Measurements from ENCODE around the gene TOMM20. TPM values are rescaled to one million over a fixed set of nuclear protein-coding genes. Genes with fewer than 3 reads are reported as not detected.
"Not testable (repeated sequence)": the region's sequence is repeated elsewhere in the genome, so short reads cannot be mapped to it uniquely, and the experiment has no call there.

TOMM20 gene
- total RNA-seq: 104 TPM

DNA sequence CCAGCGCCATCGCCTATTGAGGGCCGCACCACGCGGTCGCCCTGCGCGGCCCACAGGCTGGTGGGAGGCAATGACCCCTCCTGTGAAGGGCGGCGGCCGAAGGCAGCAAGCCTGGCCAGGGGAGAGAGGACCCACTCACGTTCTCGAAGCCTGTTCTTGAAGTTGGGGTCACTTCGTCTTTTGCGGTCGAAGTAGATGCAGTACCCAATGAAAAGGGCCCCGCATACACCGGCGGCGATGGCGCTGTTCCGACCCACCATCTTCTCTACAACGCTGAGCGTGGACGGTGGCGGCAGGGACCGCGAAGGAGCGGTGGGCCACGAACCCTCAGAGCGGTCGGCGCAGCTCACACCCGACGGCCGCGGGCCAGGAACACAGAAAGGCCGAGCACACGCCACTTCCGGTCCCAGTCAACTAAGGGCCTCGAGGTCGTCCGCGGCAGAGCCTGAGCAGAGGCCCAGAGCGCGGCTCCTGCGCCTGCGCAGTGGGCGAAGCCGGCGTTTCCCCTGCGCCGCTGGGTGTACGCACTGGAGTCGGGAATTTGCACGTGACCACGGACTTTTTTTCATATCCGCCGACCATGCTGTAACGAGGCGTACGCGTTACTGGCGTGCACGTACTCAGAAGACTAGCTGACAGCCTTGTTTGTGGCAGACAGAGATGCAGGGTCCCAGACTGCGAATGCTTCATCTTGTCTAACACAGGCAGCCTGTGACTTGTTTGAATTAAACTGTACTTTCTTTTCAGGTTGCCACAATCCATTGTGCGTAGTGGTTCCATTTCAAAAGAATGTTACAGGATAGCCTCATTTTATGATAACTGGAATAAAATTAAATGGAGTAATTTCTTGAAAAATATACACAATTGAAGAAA, at the start of gene TOMM20:
TSS of gene TOMM20 (minus strand) at position 382 of the 873 bp plus-strand sequence. CDS start at position 260, 122 bp downstream.
- peak; percentile 97 for DNase-seq (ENCODE audit: low spot score)

DNA sequence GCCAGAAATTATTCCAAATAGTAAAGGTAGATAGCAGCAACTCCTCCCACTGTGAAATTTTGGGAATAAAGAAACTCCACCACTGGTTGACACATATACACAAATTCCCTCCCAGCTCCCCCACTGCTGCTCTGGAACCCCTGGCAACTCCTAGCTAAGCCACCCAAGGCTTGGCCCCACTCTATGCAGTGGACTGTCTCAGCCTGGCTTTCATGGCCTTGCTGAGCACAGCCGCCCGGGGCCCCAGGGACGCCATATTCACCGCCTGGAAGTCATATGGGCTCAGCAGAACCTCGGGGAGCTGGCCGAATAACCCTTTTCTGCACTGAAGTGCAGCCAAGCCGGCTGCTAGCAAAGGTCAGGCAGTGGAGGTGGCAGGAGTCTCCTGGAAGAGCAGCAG, 47.8 kb upstream of the TOMM20 start:
- no peak for DNase-seq (ENCODE audit: low spot score)

GRCh38 chr1:235169986-235170385, 41.3 kb upstream of the TOMM20 start:
- DNase-seq (ENCODE audit: low spot score): no peak

DNA sequence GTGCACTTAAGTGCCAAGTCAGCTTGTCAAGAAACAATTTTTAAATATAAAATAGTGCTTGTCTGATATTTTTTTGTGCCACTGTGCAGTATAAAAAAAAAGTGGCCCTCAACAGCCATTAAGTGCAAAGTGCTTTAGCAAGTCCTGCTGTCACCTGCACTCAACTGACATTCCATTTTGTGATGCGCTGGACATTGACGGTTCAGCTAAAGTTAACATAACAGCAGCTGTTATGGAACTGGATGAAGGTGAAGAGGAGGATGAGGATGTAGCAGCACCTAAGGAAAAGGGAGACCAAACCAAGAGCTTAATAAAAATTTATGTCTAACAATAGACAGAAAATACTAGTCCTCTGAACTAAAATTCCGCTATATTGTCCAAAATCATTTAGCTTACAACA, 39.7 kb upstream of the TOMM20 start:
- no peak for DNase-seq (ENCODE audit: low spot score)

DNA sequence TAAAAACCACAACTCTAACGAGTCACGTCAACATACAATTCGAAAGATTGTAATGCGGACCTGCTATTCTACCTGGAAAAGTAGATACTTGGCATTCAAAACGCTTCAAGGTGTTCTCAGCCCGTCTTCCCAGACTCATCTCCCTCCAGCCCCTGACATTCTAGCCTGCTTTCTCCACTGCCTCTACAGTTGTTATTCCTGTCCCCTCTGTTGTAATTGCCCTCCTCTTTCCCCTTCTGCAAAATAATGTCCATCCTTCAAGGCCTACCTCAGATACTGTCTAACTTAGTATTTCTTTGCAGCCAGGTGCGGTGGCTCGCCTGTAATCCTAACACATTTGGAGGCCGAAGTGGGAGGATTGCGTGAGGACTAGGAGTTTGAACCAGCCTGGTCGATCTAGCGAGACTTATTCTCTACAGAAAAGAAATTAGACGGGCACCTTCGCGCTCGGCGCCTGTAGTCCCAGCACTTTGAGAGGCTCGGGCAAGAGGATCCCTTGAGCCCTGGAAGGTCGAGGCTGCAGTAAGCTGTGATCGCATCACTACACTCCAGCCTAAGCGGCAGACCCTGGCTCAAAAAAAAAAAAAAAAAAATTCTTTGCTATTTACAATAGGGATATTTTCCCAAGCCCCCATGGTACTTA, 33.2 kb upstream of the TOMM20 start:
- DNase-seq (ENCODE audit: low spot score): no peak

GRCh38 chr1:235160957-235161684, 32.5 kb upstream of the TOMM20 start, which contains the start of gene RBM34:
RBM34 (minus strand) TSS chr1:235161250; CDS start chr1:235161226, 24 bp downstream.
- DNase-seq (ENCODE audit: low spot score): peak; percentile 94

DNA sequence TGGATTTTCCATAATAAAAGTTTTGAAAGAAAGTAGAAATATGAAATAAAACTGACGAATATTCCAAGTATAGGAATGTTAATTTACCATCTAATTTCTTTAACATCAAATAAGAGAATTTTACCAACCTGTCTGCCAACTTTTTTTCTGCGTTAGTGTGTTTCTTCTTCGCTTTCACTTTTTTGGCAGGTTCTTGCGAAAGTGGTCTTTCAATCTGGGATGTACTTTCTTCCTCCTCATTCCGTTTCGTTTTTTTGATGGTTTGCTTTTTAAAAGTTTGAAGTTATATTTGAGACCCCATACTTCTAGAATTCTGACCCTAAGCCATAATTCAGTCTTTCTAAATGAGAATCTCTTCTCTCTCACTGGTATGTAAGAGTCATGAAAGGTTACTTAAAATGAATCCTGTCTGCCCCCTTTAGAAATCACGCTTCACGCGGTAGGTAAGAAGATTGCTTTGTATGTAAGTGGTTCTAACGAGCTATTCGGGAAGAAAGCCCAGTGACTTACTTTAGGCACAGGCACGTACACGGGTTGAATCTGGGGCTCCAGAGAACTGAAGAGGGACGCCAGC, 31.8 kb upstream of the TOMM20 start:
- DNase-seq (ENCODE audit: low spot score): no peak

GRCh38 chr1:235159930-235160329, 31.3 kb upstream of the TOMM20 start:
- DNase-seq (ENCODE audit: low spot score): not testable (repeated sequence)

DNA sequence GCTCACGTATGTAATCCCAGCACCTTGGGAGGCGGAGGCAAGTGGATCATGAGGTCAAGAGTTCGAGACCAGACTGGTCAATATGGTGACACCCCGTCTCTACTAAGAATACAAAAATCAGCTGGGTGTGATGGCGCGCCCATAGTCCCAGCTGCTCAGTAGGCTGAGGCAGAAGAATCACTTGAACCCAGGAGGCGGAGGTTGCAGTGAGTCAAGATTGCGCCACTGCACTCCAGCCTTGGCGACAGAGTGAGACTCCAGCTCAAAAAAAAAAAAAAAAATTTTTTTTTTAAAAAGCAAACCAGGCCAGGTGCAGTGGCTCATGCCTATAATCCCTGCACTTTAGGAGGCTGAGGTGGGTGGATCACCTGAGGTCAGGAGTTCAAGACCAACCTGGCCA, 30.6 kb upstream of the TOMM20 start:
- DNase-seq (ENCODE audit: low spot score): not testable (repeated sequence)

GRCh38 chr1:235158680-235159079, 30.0 kb upstream of the TOMM20 start:
- no peak for DNase-seq (ENCODE audit: low spot score)

DNA sequence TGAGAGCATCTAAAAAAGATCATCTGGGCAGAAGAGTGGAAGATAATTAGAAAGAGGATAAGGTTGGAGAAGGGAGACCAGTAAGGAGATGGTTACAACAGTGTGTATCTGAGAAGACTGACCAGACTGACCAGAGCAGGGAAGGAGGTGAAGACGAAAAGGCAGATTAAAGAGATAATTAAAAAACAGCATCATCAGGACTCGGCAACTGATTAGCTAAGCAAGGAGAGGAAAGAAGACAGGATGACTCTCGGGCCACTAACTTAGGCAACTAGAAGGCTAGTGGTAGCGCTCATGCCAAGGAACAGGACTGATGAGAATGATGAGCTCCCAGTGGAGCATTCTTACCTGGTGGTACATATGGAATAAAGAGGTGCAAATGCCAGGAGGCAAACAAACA, 28.5 kb upstream of the TOMM20 start:
- no peak for DNase-seq (ENCODE audit: low spot score)

GRCh38 chr1:235156740-235157139, 28.1 kb upstream of the TOMM20 start:
- DNase-seq (ENCODE audit: low spot score): no peak

DNA sequence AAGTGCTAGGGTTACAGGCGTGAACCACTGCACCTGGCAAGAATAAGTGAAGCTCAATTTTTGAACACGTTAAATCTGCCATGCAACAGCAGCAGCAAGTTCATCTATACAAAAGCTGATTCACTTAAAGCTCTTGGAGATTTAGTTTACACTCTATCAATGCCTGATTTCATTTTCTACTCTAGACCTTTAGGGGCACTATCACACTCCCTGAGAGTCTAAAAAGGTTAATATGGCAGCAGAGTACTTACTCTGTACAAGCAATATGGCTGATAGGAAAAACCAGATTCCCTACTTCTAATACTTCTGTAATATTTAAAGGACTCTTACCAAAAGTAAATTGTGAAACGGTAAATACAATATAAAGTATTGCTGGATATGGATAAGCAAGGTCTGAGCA, 27.6 kb upstream of the TOMM20 start:
- no peak for DNase-seq (ENCODE audit: low spot score)

GRCh38 chr1:235152235-235152634, 23.6 kb upstream of the TOMM20 start:
- no peak for DNase-seq (ENCODE audit: low spot score)

DNA sequence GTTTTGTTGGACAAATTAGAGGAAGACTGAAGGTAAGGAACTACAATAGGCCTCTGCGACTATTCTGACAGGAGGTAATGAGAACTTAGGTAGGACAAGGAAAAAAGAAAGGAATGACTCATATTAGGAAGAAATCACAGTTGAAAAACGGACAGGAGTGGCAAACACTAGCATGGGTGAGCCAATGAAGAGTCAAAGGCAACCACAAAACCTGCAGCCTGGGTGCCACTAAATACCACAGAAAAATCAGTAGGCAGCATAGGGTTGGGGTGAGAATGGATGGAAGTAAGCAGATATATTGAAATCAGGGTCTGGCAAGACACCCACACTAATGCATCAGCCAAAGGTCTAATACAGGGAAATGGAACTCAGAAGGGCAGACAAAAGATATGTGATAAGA, 22.4 kb upstream of the TOMM20 start:
- DNase-seq (ENCODE audit: low spot score): no peak

GRCh38 chr1:235149824-235150223, 21.2 kb upstream of the TOMM20 start:
- DNase-seq (ENCODE audit: low spot score): no peak

DNA sequence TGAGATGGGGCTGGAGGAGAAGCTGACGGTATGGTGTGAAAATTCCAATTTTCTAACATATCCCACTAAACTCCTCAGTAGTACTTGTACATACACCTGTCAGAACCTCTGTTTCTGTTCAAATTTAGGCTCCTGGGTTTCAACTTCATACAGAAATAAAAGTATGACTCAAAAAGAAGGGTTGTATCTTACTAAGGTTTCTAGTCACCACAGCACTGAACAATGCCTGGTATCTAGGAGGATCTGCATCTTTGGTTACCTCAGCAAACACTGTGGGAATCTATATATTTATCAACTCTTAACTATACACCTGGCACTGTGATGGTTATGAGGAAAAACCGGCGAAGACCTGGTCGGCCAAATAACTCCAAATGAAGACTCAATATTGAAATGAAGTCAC, 18.6 kb upstream of the TOMM20 start:
- no peak for DNase-seq (ENCODE audit: low spot score)

DNA sequence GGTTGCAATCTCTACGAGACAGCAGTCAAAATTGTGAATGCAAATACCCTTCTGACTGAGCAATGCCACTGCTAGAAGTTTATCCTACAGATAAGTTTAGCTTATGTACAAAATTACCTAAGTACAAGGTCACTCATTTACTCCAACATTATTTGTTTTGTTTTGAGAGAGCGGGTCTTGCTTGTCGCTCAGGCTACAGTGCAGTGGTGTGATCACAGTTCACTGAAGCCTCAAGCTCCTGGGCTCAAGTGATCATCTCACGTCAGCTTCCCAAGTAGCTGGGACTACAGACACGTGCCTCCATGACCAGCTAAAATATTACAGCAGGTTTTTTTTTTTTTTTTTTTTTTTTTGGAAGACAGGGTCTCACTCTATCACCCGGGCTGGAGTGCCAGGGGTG, 17.0 kb upstream of the TOMM20 start:
- no peak for DNase-seq (ENCODE audit: low spot score)

GRCh38 chr1:235142991-235143390, 14.4 kb upstream of the TOMM20 start:
- no peak for DNase-seq (ENCODE audit: low spot score)

DNA sequence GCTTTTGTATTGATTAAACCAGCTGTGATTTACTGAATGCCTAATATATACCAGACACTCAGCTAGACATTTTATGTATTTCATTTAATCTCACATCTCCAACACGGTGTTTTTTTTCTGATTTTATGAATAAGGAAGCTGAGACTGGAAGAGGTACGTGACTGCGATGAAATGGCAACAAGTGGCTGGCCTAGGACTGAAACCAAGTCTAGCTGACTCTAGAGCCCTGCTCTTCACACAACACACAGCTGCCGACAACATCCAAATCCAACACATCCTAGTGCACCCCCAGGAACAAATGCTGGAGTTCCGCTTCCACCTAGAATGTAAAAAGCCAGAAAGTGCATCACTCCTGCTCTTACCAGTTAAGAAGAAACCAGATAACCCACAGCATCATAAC, 10.7 kb upstream of the TOMM20 start:
- DNase-seq (ENCODE audit: low spot score): no peak

DNA sequence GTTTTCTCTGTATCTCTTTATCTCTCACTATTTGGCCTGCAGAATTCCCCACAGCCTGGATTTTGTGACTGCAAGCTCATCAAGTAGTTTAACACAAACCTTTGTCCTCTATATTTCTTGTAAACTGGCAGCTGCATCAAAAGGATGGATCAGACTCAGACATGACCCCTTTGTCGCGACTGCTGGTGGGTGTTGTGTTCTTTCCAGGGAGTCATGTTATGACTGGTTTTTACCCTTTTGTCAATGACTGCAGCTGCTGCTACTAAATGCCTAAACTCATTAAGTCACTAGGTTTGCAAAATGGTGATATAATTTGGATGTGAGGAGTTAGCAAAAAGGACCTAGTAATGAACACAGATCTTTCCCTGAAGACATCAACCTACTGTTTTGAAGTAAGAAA, 10.2 kb upstream of the TOMM20 start:
- DNase-seq (ENCODE audit: low spot score): no peak

DNA sequence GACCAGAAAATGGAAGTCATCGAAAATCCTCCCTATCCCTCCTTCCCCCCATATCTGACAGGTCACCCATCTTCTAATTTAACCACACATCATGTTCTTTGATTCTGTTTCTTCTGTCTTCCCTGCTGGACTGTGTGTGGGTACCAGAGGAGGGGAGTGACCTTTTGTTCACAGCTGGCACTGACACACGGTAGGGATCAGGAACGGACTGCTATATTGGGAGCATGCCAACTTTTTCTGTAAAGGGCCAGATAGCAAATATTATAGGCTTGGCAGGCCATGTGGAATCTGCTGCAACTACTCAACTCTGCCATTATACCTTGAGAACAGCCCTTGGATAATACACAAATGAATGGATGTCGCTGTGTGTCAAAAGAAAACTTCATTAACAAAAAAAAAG, 7.5 kb upstream of the TOMM20 start:
- DNase-seq (ENCODE audit: low spot score): no peak

Data from ureter (tissue), 1 donor.